HG03064 (cell line): ENCODE results near the gene SRSF4.
"Not testable (repeated sequence)": the region's sequence is repeated elsewhere in the genome, so short reads cannot be mapped to it uniquely, and the experiment has no call there.

ENCODE experiments used
- ATAC-seq: cut with Tn5 transposase; IDR thresholded peaks from one replicate; pipeline ENCODE4 v1.9.1; 2021; ENCODE audit warnings: low read depth; ENCODE audit not compliant: unreplicated experiment

SRSF4 gene

DNA sequence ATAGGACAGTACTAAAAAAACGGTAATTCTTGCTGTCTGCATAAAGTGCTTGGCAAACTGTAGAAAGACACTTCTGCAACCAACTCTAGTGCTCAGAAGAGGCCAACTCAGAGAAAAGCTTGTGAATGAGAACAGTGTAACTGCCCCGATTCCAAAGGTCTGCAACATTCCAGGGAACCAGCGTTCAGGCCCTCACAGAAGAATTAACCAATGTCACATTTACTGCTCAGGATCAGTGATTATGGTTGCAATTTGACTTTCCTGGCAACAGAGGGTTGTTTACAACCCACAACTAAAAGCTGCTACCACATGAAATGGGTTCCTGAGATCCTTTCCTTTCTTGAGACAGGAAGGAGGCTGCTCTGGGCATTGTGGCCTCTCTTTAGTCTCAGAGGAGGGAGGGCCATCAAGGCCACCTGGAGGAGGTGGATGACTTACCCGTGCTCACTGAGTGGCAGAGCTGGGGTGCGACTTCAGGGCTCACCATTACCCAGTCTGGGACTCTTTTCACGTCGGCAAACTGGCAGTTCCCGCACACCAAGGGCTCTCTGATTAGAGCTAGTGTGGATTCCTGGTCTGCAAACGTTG lies 15.3 kb downstream of the SRSF4 start:
- no peak for ATAC-seq

DNA sequence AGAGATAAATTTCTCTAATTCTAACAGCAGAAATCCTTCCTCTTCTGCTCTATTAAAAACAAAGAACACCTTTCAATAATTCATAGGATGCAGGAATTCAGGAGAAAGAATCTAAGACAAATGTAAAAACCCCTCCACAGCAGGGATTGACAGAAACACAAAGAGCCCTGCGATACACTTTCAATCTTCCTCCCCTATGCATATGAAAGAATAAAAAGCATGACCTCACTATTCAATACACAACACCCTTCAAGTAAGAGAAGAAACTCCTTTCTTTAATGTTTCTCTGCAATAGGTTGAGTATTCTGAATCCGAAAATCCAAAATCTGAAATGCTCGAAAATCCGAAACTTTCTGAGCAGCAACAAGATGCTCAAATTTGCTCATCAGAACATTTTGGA lies 17.1 kb downstream of the SRSF4 start:
- ATAC-seq, result no peak

DNA sequence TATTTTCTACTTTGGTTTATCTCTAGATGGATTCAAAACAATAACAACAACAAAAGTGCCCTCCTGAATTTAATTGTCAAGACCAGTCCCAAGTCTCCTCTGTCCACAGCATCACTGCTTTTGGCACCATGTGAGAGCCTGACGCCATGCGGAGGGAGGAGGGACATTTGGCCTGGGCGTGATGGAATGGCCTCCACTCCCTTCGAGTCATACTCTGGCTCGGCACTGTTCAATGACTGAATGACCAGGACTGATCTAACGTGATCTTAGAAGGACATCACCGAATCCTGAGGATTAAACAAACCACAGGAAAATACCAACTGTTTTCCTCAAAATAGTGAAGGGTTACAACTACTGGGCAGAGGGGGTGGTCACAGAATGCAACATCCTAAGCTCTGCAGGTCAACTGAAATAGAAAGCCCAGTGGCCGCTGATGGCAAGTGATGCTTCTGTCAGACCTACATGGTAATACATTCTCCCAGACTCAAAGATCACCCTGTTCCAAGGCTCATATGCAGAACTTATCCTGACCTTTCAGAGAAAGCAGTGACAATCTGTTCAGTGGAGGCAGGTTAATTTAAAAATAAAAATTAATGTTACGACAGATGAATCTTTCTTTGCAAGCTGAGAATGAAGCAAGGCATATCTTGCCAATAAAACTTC lies 19.1 kb downstream of the SRSF4 start:
- ATAC-seq, result no peak

DNA sequence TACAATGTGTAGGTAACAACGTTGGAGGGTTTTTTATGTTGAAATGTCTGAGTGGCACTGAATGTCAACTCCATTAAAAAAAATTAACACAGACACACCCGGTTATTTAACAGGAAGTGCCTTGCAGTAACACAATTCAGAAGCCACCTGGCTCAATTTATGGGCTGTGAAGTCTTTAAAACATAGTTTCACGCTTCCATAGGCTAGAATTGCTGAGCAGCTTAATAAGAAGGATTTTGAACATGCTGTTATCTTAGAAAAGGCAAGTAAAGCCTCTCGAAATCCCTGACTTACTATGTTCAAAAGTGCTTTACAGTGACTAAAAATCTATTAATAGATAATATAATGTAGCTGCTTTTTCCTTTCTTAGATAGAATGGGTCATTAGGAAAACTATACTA lies 19.7 kb downstream of the SRSF4 start:
- no peak for ATAC-seq

DNA sequence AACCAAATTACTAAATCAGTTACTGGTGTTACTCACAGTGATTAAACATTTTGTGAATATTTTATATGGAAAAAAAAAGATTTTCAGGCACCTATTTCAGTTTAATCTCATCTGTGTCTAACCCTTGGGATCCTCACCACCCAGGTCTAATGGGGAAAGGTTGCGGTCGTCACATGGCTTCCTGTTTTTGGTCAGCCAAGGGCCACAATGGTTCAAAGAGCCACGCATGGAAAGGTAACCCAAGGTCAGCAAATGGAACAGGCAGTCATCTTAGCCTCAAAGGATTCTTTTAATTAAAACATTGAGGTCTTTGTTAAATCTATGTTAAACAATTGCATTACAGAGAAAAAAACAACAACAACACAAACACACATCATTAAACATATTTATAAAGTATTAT lies 21.9 kb downstream of the SRSF4 start:
- no peak for ATAC-seq

DNA sequence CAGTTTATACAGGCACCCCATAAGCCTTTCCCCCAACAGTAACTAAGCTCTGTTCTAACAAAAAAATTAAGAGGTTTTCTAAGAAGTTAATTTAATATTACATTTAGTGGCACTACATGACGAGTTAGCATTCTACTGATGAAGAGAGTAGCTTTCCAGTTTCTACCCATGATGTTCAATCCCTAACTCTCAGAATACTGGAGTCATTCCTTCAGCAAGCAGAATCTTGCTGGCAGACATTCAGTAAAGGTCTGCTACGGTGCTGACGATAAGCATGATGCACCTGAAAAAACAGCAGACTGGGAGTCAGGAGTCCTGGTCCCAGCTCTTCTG lies 24.5 kb downstream of the SRSF4 start:
- no peak for ATAC-seq

DNA sequence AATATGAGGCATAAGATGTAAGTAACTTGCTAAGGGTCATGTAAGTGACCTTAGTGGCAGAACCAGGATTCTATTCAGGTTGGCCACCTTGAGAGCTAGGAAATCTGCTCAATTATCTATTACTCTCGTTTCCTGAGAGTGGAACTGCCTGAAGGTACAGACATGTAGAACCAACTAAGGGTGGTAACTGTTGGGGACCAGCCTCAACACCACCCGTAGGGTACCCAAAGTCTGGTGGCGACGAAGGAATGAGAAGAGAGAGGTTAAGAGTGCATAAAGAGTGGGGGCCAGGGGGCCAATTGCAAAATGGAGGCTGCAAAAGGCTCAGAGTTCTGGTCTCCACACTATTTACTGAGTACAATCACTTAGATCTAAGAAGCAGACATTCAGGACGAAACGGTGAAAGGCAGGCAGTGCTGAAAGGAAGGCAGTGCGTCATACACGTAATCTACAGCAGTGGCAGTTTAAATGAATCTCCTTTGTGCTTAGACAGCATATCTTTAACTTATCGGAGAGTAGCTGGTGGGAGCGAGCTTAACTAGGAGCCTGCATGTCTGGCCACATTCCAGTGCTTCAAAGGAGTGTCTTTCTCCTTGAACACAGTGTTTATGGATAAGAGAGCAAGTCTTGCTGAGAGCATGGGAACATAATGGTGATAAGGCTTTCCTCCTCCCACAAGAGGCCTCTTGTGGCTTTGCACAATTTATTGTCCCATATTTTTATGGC lies 25.0 kb downstream of the SRSF4 start:
- ATAC-seq, result no peak

DNA sequence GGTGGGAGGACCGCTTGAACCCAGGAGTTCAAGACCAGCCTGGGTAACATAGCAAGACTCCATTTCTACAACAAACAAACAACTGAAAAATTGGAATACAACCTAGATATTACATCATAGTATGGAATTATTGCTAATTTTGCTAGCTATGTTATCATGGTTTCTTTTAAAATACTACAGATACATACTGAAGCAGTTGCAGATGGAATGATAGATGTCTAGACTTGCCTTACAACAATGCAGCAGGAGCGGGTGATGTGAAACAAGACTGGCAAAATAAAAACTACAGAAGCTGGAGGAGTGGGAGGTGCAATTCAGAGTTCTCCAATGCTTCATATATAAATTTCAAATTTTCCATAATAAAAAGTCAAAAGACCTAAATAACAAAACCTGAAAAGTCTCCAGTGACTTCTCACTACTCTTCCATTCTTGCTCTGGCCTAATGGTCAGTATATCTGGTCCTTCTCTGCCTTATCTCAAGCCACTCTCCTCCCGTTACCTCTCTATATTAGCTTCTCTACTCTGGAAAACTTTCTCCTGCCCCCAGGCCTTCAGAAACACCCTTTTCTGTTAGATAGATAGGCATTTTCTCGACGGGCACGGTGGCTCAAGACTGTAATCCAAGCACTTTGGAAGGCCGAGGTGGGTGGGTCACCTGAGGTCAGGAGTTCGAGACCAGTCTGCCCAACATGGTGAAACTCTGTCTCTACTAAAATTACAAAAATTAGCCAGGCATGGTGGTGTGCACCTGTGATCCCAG lies 29.5 kb downstream of the SRSF4 start:
- no peak for ATAC-seq

DNA sequence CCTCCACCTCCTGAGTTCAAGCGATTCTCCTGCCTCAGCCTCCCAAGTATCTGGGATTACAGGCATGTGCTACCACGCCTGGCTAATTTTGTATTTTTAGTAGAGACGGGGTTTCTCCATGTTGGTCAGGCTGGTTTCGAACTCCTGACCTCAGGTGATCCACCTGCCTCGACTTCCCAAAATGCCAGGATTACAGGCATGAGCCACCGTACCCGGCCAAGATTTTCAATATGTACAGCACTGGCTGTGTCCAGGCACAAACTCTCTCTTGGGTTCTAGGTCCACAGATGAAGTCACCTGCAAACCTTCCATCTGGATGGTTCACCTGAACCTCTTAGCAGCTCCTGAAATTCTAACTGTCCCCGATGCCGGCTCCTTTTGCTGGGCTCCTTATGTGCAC lies 31.4 kb downstream of the SRSF4 start:
- ATAC-seq, result not testable (repeated sequence)

DNA sequence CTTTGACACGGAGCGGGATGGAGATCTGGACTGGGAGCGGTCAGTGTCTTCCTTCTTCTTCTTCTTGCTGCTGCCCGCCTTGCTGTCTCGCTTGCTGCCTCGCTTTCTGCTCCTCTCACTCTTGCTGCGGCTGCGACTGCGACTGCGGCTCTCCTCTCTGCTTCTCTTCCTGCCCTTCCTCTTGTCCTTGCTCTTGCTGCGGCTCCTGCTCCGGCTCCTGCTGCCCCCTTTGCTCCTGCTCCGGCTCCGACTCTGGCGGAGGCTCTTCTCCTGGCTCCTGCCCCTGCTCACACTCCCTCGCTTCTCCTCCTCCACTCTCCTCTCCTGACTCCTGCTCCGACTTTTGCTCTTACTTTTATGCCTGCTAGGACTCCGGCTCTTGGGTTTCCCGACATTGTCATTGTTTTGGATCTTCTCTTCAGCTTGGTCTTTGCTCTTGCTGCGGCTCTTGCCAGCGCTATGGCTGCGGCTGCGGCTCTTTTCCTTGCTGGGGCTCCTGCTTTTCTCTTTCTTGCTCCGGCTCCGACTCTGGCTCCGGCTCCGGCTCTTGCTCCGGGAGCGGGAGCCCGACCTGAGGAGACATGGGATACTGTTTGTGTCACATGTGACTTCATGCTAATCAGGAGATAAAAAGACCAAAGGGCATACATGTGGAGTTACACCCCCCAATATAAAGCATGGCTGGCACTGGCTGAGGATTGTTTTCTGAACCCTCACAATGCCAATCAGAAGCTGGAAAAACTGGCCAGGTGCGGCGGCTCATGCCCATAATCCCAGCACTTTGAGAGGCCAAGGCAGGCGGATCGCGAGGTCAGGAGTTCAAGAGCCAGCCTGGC lies 32.8 kb downstream of the SRSF4 start:
- no peak for ATAC-seq

DNA sequence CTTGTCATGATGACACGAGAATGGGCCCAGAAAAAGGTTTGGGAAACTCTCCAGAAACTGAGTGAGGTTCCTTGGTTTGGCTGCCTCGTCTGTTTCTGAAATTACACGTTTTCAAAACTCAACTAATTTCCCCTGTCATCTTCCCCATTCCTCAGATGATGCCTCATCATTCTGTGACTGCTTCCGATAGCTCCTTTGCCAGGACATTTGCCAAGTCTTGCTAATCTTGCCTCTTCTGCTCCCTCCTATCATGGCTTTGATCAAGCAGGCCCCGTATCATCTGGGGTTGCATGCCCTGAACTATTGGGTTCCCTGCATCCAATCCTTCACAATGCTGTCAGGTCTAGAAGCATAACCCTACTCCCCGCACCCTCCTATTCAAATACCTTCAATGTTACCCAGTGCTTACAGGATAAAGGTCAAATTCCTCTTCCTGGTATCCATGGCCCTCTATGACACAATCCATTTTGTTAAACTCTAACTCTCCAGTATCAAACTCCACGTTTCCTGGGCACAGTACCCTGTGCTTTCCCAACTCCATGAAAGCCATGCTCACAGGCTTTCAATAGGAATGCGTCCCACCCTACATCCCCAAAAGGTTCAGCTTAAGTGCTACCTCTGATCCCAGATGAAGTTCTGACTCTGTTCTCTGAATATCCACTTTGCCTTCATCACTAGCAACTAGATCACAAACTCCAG lies 35.8 kb downstream of the SRSF4 start:
- ATAC-seq, result no peak

DNA sequence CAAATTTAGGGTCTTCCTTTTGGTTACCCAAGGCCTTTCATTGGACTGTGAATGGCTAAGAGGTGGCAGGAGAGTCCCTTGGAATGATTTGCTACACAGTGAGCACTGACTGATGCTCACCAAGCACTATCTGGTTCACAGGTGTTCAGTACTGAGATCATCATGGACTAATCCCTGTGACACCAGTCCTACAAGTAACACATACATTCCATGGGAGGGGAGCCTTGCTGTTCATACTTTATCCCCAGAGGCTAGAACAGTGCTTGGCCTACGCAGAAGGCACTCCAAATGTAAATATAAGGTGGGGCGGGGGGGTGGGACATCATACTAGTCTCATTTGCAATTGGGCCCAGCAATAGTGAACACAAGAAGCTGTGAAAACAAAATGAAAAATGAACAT lies 37.5 kb downstream of the SRSF4 start:
- ATAC-seq, result no peak

DNA sequence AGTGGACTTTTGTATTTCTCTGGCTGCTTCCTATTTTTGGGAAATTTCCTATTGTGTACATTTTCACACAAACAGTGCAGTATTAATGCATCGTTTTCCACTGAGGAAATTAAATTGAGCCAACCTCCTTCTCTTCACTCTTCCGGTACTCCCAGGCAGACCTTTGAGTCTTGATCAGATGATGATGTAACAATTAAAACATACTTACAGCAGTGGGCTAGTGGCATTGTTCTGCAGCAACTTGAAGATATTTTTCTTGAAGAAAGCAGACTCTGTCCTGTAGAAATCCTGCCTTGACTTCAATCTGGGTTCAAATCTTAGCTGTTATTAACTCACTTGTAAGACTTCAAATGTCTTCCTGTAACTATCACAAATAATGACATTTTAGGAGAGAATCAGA lies 39.0 kb downstream of the SRSF4 start:
- no peak for ATAC-seq

DNA sequence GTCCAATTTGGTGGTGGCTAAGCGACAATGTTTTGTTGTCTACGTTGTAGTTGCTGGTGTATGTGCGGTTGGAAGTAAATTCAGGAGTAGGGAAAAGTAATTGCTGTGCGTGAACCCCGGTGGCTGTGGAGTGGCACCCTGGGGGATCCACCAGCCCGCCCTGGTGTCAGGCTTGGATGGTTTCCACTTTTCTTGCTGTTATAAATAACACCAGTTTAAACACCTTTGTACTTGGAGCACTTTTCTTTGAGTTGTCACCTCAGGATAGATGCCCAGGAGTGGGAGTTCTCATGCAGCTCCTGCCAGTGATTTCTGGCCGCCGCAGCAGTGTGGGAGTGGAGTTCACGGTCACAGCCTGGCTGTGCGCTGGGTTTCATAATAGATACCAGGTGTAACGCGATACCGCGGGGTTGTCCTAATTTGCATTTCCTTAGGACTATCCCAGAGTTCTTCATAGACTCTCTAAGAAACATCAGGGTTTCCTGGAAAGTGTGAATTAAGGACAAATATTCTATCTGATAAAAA lies 45.2 kb downstream of the SRSF4 start:
- ATAC-seq, result no peak

DNA sequence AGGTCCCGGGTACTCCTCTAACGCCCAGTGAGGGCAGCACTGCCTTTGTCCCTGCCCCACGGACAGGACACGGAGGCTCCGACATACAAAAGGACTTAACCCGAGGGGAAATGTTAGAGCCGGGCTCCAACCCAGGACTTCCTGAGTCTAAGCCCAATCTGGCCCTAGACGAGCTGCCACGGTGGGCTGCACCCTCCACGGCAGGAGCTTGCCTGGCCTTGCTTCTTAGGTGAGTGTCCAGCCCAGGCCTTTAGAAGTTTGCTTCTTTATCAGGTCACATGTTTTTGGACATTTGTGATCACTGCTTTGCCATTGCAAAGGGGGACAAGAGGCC lies 47.0 kb downstream of the SRSF4 start:
- ATAC-seq, result no peak

DNA sequence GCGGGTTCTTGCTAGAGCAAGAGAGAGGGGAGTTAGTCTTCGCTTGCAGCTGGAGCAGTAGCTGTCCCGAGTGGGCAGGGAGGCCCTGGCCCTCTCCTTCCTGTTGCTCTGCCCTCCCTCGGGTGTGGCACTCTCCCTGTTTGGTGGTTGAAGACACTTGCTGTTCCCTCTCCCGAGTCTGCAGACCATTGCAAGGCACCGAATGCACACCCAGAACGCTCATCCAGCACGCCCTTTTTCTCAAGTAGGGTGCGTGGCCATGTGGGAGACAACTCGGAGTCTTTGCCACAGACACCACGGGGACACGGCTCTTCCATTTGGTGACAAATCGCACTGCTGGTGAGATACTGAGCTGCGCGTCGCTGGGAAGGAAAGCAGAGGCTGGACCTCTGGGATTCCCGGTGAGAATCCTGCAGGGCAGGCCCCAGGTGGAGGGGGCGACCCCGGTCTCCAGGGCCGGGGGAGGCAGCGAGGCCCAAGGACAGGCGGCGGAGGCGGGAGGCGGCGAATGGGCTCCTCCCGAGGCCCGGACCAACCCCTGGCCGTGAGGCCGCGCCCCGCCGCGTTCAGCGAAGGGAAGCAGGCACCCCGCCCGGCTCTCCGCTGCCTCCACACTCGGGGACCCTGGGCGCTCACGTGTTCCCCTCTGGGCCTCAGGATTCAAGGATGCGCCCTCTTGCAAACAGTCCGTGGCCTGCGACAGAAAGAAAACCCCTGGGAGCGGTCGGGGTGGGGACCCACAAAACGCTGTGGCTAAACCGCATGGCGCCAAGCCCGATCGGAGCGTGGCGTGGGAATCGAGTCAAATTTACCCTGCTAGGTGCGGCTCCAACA lies 47.6 kb downstream of the SRSF4 start:
- ATAC-seq, result no peak

DNA sequence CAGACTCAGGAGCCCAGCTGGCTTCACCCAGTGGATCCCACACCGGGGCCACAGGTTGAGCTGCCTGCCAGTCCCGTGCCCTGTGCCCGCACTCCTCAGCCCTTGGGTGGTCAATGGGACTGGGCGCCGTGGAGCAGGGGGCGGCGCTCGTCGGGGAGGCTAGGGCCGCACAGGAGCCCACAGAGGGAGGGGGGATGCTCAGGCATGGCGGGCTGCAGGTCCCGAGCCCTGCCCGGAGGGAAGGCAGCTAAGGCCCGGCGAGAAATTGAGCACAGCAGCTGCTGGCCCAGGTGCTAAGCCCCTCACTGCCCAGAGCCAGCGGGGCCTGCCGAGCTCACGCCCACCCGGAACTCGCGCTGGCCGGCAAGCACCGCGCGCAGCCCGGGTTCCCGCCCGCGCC lies 50.6 kb downstream of the SRSF4 start:
- ATAC-seq, result not testable (repeated sequence)

DNA sequence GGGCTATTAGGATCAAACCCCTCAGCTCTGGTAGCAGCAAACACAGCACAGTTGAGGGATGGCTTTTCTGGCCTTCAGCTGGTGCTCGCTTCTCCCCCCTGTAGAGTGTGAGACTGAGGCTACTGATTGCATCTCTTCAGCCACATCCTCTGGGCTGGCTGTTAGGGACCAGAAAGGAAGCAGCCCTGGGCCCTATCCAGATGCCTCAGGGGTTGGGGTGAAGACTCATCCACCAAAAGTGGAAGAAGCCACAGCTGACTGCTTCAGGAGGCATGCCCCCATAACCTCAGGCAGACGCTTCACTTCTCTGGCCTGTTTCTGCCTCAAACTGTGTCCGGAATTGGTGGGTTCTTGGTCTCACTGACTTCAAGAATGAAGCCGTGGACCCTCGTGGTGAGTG lies 51.8 kb downstream of the SRSF4 start:
- ATAC-seq, result no peak

DNA sequence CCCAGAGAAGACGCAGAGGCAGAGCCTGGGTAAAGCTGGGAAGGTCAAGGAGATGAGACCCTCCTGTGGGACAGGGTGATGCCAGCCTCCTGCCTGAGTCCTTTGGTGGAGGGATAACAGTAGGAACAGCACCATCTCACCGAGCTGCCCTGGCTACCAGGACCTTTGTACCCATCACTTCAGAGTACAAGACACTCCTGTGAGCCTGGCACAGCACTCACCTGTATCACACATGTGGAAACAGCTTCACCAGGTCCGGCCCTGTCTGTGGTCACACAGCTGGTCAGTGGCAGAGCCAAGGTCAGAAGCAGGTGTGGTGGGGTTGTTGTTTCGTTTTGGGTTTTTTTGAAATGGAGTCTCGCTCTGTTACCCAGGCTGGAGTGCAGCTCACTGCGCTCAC lies 53.0 kb downstream of the SRSF4 start:
- no peak for ATAC-seq
